Measurements from ENCODE around the gene GNG7. TPM values are rescaled to one million over a fixed set of nuclear protein-coding genes. Genes with fewer than 3 reads are reported as not detected.

The GNG7 gene
- total and polyA plus RNA-seq, 10 of the 15 experiments (the other 5 are each of a cell fraction or from before 2014, with no cell fraction given), result 1.9 to 13.6 (median 6.5) TPM

GRCh38 chr19:2560369-2560768 is 142.1 kb downstream of the GNG7 start:
- H3K27me3 ChIP-seq (replicated peaks in 1 of 2; ENCODE audit: control insufficient read depth in 2 of 2, insufficient read depth in 2 of 2, low read length in 1 of 2), result no peaks in the 10 kb centered on the region
- CTCF ChIA-PET, result interaction anchor here (0.9 to 4.1 kb wide), 4 partner anchors 7 to 51 kb away, joined by 3 to 49 read pairs (median 8); no protein-coding TSS in a partner anchor
- no peaks in the 10 kb centered on the region for H3K9me3 ChIP-seq (replicated peaks; ENCODE audit: control insufficient read depth, insufficient read depth, low read length)
- TF ChIP-seq TCF7 (IDR thresholded peaks at IDR 0.05; ENCODE audit: borderline replicate concordance) (no peak), MEF2B (IDR thresholded peaks at IDR 0.05; ENCODE audit: partially characterized antibody, poor library complexity, severe bottlenecking) (peak; percentile 32), SIX5 (IDR thresholded peaks at IDR 0.05; ENCODE audit: low read depth, low read length, severe bottlenecking) (no peak)
- POLR2A ChIA-PET, result interaction anchor here (1.0 to 3.0 kb wide), 5 partner anchors 8 to 50 kb away, joined by 3 to 23 read pairs (median 16); no protein-coding TSS in a partner anchor
- H4K20me1 ChIP-seq (ENCODE audit: control insufficient read depth, insufficient read depth), result no peaks in the 10 kb centered on the region
- BruUV-seq (replicated peaks), result no TSS peak
- H3K27ac ChIP-seq (ENCODE audit: control insufficient read depth, insufficient read depth), result no peak overlapping the region
- no peak overlapping the region for H3K4me3 ChIP-seq
- no peak overlapping the region for H3K4me2 ChIP-seq (ENCODE audit: control insufficient read depth, insufficient read depth)
- SMC1A ChIA-PET (ENCODE audit: uncharacterized antibody, unreplicated experiment), result interaction anchor here (2.7 to 4.0 kb wide), 4 partner anchors 35 to 84 kb away, joined by 19 to 43 read pairs (median 26); partner anchors contain the start of gene GADD45B
- peaks cover 28% of the 10 kb centered on the region for H3K4me1 ChIP-seq (ENCODE audit: control insufficient read depth, insufficient read depth, low read length)
- H3K9ac ChIP-seq (ENCODE audit: control insufficient read depth, insufficient read depth, low read length), result no peak overlapping the region
- in situ Hi-C loops (cut with MboI) (no loop called here), intact Hi-C loops (cut with micrococcal nuclease; ENCODE audit: unreplicated experiment) (no loop called here)
- 73% methylated on average over 13 of the region's 13 CpGs for WGBS (ENCODE audit: insufficient coverage, insufficient replicate concordance, low lambda C conversion rate, missing lambda C conversion rate)
- FAIRE-seq, result no peak
- H2AFZ ChIP-seq (ENCODE audit: control insufficient read depth, low read depth, low read length), result no peak overlapping the region
- ATAC-seq, result no peak
- no peaks in the 10 kb centered on the region for H3K36me3 ChIP-seq (ENCODE audit: control insufficient read depth in 2 of 2, insufficient read depth in 2 of 2, low read length in 1 of 2)
- no peak for DNase-seq (ENCODE audit: low read depth, low spot score)
- H3K79me2 ChIP-seq (ENCODE audit: control insufficient read depth, insufficient read depth, low read length), result no peaks in the 10 kb centered on the region; the same call in 1 of the 2 replicates
- RAD21 ChIA-PET (ENCODE audit: unreplicated experiment), result interaction anchor here (0.6 to 4.1 kb wide), 6 partner anchors 19 to 82 kb away, joined by 6 to 67 read pairs (median 38); partner anchors contain the start of gene GADD45B

GRCh38 chr19:2558543-2558942 is 144.0 kb downstream of the GNG7 start:
- Histone ChIP-seq H3K27me3 (replicated peaks in 1 of 2; ENCODE audit: control insufficient read depth in 2 of 2, insufficient read depth in 2 of 2, low read length in 1 of 2) (no peaks in the 10 kb centered on the region), H3K9me3 (replicated peaks; ENCODE audit: control insufficient read depth, insufficient read depth, low read length) (no peaks in the 10 kb centered on the region), H3K9ac (ENCODE audit: control insufficient read depth, insufficient read depth, low read length) (no peak overlapping the region), H4K20me1 (ENCODE audit: control insufficient read depth, insufficient read depth) (no peaks in the 10 kb centered on the region), H2AFZ (ENCODE audit: control insufficient read depth, low read depth, low read length) (no peak overlapping the region), H3K4me2 (ENCODE audit: control insufficient read depth, insufficient read depth) (no peak overlapping the region), H3K36me3 (ENCODE audit: control insufficient read depth in 2 of 2, insufficient read depth in 2 of 2, low read length in 1 of 2) (no peaks in the 10 kb centered on the region), H3K4me3 (no peak overlapping the region), H3K4me1 (ENCODE audit: control insufficient read depth, insufficient read depth, low read length) (peaks cover 27% of the 10 kb centered on the region), H3K79me2 (ENCODE audit: control insufficient read depth, insufficient read depth, low read length) (no peaks in the 10 kb centered on the region; the same call in 1 of the 2 replicates), H3K27ac (ENCODE audit: control insufficient read depth, insufficient read depth) (no peak overlapping the region)
- ChIA-PET POLR2A (no interaction called here), RAD21 (ENCODE audit: unreplicated experiment) (interaction anchor here (1.0 to 1.4 kb wide), 2 partner anchors 41 to 82 kb away, joined by 3 to 7 read pairs; partner anchors contain the start of gene GADD45B), CTCF (interaction anchor here (2.2 kb wide), 1 partner anchor 82 kb away, joined by 7 read pairs; the partner anchor contains the start of gene GADD45B), SMC1A (ENCODE audit: uncharacterized antibody, unreplicated experiment) (interaction anchor here (0.7 to 2.9 kb wide), 4 partner anchors 13 to 860 kb away, joined by 4 to 9 read pairs (median 5); no protein-coding TSS in a partner anchor)
- no peak for DNase-seq (ENCODE audit: low read depth, low spot score)
- FAIRE-seq, result no peak
- 100% methylated on average over 2 of the region's 2 CpGs for WGBS (ENCODE audit: insufficient coverage, insufficient replicate concordance, low lambda C conversion rate, missing lambda C conversion rate)
- intact Hi-C loops (cut with micrococcal nuclease; ENCODE audit: unreplicated experiment), result no loop called here
- BruUV-seq (replicated peaks), result no TSS peak
- in situ Hi-C loops (cut with MboI), result no loop called here
- ATAC-seq, result no peak
- TF ChIP-seq REST (IDR thresholded peaks at IDR 0.05; ENCODE audit: low read depth, low read length) (no peak), NRF1 (conservative IDR thresholded peaks at IDR 0.05; ENCODE audit: low read depth, low read length) (no peak), IKZF2 (IDR thresholded peaks at IDR 0.05) (no peak), SREBF2 (IDR thresholded peaks at IDR 0.05; ENCODE audit: low read length) (no peak), BACH1 (IDR thresholded peaks at IDR 0.05; ENCODE audit: borderline replicate concordance) (no peak), IRF4 (IDR thresholded peaks at IDR 0.05; ENCODE audit: low read depth, low read length) (no peak), FOXK2 (IDR thresholded peaks at IDR 0.05) (no peak), EED (IDR thresholded peaks at IDR 0.05; ENCODE audit: low read depth) (no peak), RFX5 (IDR thresholded peaks at IDR 0.05; ENCODE audit: low read depth, low read length) (no peak)

Data from GM12878 (cell line).